HCT116 (cell line): ENCODE results near the gene KRTAP4-1.
"Not testable (repeated sequence)": the region's sequence is repeated elsewhere in the genome, so short reads cannot be mapped to it uniquely, and the experiment has no call there.

Source experiments
- CBX3 ChIP-seq: IDR thresholded peaks from 2 replicates; pipeline ENCODE4 v1.6.1; 2012; ENCODE audit warnings: low read depth
- CTCF ChIP-seq, 3 experiments: fragments of 200-600 bp in 1 of 3; sonication (generic) in 1 of 3; IDR thresholded peaks in 2 of 3; conservative IDR thresholded peaks in 1 of 3; 2 replicates each; pipeline ENCODE4 v1.5.1; 2012 to 2017; ENCODE audit warnings: low read depth in 2 of 3, low read length in 2 of 3, antibody characterized with exemption in 1 of 3, borderline replicate concordance in 1 of 3, control low read depth in 1 of 3, mild to moderate bottlenecking in 1 of 3, mixed read lengths in 1 of 3, mixed run types in 1 of 3, moderate library complexity in 1 of 3; ENCODE audit not compliant: insufficient read depth in 1 of 3
- EZH2 ChIP-seq: fragments of 200-600 bp; sonication (generic); IDR thresholded peaks from 2 replicates; pipeline ENCODE4 v1.6.1; 2017; ENCODE audit warnings: antibody characterized with exemption, mixed run types
- MAX ChIP-seq: IDR thresholded peaks from 2 replicates; pipeline ENCODE4 v1.6.1; 2012
- POLR2A ChIP-seq: IDR thresholded peaks from 2 replicates; pipeline ENCODE4 v1.7.0; 2011; ENCODE audit warnings: borderline replicate concordance; ENCODE audit not compliant: insufficient read depth, insufficient read length; ENCODE audit errors: extremely low read depth
- POLR2AphosphoS5 ChIP-seq: IDR thresholded peaks from 2 replicates; pipeline ENCODE4 v1.6.1; 2011; ENCODE audit warnings: mild to moderate bottlenecking, low read depth, low read length, moderate library complexity
- SIN3A ChIP-seq: IDR thresholded peaks from 2 replicates; pipeline ENCODE4 v1.6.1; 2012; ENCODE audit warnings: low read depth
- SRF ChIP-seq: IDR thresholded peaks from 2 replicates; pipeline ENCODE4 v1.6.1; 2012; ENCODE audit warnings: low read depth
- TCF7L2 ChIP-seq: IDR thresholded peaks from 2 replicates; pipeline ENCODE4 v1.7.0; 2011; ENCODE audit warnings: borderline replicate concordance, inconsistent platforms; ENCODE audit not compliant: insufficient read depth, insufficient read length; ENCODE audit errors: extremely low read depth
- YY1 ChIP-seq: IDR thresholded peaks from 2 replicates; pipeline ENCODE4 v1.6.1; 2011; ENCODE audit warnings: low read length, low read depth, moderate library complexity, mild to moderate bottlenecking; ENCODE audit not compliant: insufficient replicate concordance; ENCODE audit errors: extremely low read depth
- ZBTB33 ChIP-seq: IDR thresholded peaks from 2 replicates; pipeline ENCODE4 v1.6.1; 2011; ENCODE audit warnings: mild to moderate bottlenecking, low read length, moderate library complexity; ENCODE audit not compliant: insufficient replicate concordance; ENCODE audit errors: extremely low read depth
- ZNF274 ChIP-seq: fragments of 200-500 bp; sonication (Bioruptor generic); IDR thresholded peaks from 2 replicates; pipeline ENCODE4 v1.6.1; 2014; ENCODE audit warnings: mild to moderate bottlenecking, low read depth, low read length, inconsistent platforms

- not testable (repeated sequence) for TF ChIP-seq POLR2A; POLR2AphosphoS5; ZBTB33; MAX; CTCF (IDR thresholded peaks at IDR 0.05 in 2 of 3, conservative IDR thresholded peaks at IDR 0.05 in 1 of 3; ENCODE audit: borderline replicate concordance in 1 of 3, insufficient read depth in 1 of 3, low read depth in 2 of 3, low read length in 2 of 3); CBX3; ZNF274; SRF; TCF7L2; EZH2; YY1; SIN3A
Observed at GRCh38 chr17:41189837-41190318, 5.2 kb upstream of the KRTAP4-1 start, which contains the start of gene KRTAP9-1.
